Measurements from ENCODE around the gene LYPD6B.

LYPD6B gene

GRCh38 chr2:149038442-149039212 is at the start of gene LYPD6B:
Gene LYPD6B, plus strand, starts transcription at chr2:149038699. Its CDS starts 92,250 bp downstream, at chr2:149130949.
- DNase-seq (ENCODE audit: low read depth in 3 of 3) = no peak

GRCh38 chr2:148989882-148990493 is 48.5 kb upstream of the LYPD6B start:
- peak in 1 of 3 experiments; percentile 13 for DNase-seq (ENCODE audit: low read depth in 3 of 3)

GRCh38 chr2:148990968-148991367 is 47.5 kb upstream of the LYPD6B start:
- no peak for DNase-seq (ENCODE audit: low read depth in 3 of 3)

- DNase-seq (ENCODE audit: low read depth in 3 of 3) = no peak
These were observed 46.1 kb upstream of the LYPD6B start for GRCh38 chr2:148992448-148992847.

GRCh38 chr2:148993351-148993750 is 45.1 kb upstream of the LYPD6B start:
- no peak for DNase-seq (ENCODE audit: low read depth in 3 of 3)

GRCh38 chr2:148994341-148994740 is 44.2 kb upstream of the LYPD6B start:
- DNase-seq (ENCODE audit: low read depth in 3 of 3) = no peak

GRCh38 chr2:148996805-148997204 is 41.7 kb upstream of the LYPD6B start:
- no peak for DNase-seq (ENCODE audit: low read depth in 3 of 3)

GRCh38 chr2:148998165-148998830 is 40.2 kb upstream of the LYPD6B start:
- DNase-seq (ENCODE audit: low read depth in 3 of 3) = no peak

GRCh38 chr2:148998831-148999200 is 39.7 kb upstream of the LYPD6B start:
- DNase-seq (ENCODE audit: low read depth in 3 of 3) = no peak

GRCh38 chr2:148999451-148999921 is 39.0 kb upstream of the LYPD6B start:
- no peak for DNase-seq (ENCODE audit: low read depth in 3 of 3)

GRCh38 chr2:149000158-149000938 is 38.2 kb upstream of the LYPD6B start:
- no peak for DNase-seq (ENCODE audit: low read depth in 3 of 3)

GRCh38 chr2:149001496-149001895 is 37.0 kb upstream of the LYPD6B start:
- no peak for DNase-seq (ENCODE audit: low read depth in 3 of 3)

- no peak for DNase-seq (ENCODE audit: low read depth in 3 of 3)
These were observed 36.1 kb upstream of the LYPD6B start for GRCh38 chr2:149002378-149002890.

GRCh38 chr2:149002891-149003740 is 35.4 kb upstream of the LYPD6B start:
- no peak for DNase-seq (ENCODE audit: low read depth in 3 of 3)

- no peak for DNase-seq (ENCODE audit: low read depth in 3 of 3)
These were observed 33.7 kb upstream of the LYPD6B start for GRCh38 chr2:149004836-149005235.

GRCh38 chr2:149005471-149006077 is 32.9 kb upstream of the LYPD6B start:
- DNase-seq (ENCODE audit: low read depth in 3 of 3) = no peak

GRCh38 chr2:149006883-149007543 is 31.5 kb upstream of the LYPD6B start:
- DNase-seq (ENCODE audit: low read depth in 3 of 3) = no peak

- DNase-seq (ENCODE audit: low read depth in 3 of 3) = no peak
These were observed 30.1 kb upstream of the LYPD6B start for GRCh38 chr2:149008381-149008780.

GRCh38 chr2:149009576-149010461 is 28.7 kb upstream of the LYPD6B start:
- no peak for DNase-seq (ENCODE audit: low read depth in 3 of 3)
